Loucy (cell line): Measurements from ENCODE around the gene KANSL1.

Experiments used
- CTCF ChIP-seq: fragments of 200-600 bp; sonication (generic); conservative IDR thresholded peaks from 2 replicates; pipeline ENCODE4 v1.5.1; 2014; ENCODE audit warnings: mild to moderate bottlenecking, antibody characterized with exemption, low read length
- EZH2phosphoT487 ChIP-seq: fragments of 200-600 bp; IDR thresholded peaks from 2 replicates; pipeline ENCODE4 v1.6.1; 2018; ENCODE audit warnings: antibody characterized with exemption, mild to moderate bottlenecking, moderate library complexity, borderline replicate concordance

GRCh38 chr17:46057366-46057765, 135.9 kb downstream of the KANSL1 start:
- no peak for TF ChIP-seq EZH2phosphoT487
- TF ChIP-seq CTCF, result no peak
